T-helper 1 cell treated with Interleukin-12 subunit alpha and Interleukin-12 subunit beta and Interleukin-4 antibody, amounts not matched to agents 30 ng/mL and 1 ng/mL, for 36 hours (primary cell): ENCODE measurements around the gene ACTA1. TPM values are rescaled to one million over a fixed set of nuclear protein-coding genes. Genes with fewer than 3 reads are reported as not detected.

Source experiments
- total RNA-seq: library from RNA; stranded (reverse); gene quantifications from 2 replicates; pipeline ENCODE4 v1.2.3, GENCODE V29; 2022

ACTA1 gene
- total RNA-seq, 1 donor from 2014 or later: 0.15 TPM

Other genes starting within 250 kb of the ACTA1 start
- 24.4 and 25.1 TPM in 2 replicates for gene RAB4A, start 163.0 kb downstream of the ACTA1 start, total RNA-seq
- gene CCSAP, start 91.0 kb downstream of the ACTA1 start, total RNA-seq: 8.4 and 8.8 TPM in 2 replicates
- gene NUP133, start 74.2 kb upstream of the ACTA1 start, total RNA-seq: 37.5 and 38.8 TPM in 2 replicates
- 31.2 and 32.3 TPM in 2 replicates for gene ABCB10, start 124.6 kb upstream of the ACTA1 start, total RNA-seq
- 25.4 and 27.7 TPM in 2 replicates for gene TAF5L, start 192.0 kb upstream of the ACTA1 start, total RNA-seq
- gene URB2, start 192.2 kb upstream of the ACTA1 start, total RNA-seq: 17.9 and 19.3 TPM in 2 replicates